ENCODE data around the gene RTBDN.

DNA sequence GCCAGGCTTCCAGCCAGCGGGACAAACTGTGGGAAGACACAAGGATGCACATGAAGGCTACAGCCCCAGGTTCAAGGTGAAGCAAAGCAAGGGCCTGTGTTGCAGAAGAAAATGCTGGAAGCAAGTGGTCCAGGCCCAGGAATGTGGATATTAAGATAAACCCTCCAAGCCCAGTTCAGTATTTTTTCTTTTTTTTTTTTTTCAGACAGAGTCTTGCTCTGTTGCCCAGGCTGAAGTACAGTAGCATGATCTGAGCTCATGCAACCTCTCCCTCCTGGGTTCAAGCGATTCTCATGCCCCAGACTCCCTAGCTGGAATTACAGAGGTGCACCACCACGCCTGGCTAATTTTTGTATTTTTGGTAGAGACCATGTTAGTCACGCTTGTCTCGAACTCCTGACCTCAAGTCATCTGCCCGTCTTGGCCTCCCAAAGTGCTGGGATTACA lies 37.2 kb downstream of the RTBDN start:
- TF ChIP-seq, protein P1, sequence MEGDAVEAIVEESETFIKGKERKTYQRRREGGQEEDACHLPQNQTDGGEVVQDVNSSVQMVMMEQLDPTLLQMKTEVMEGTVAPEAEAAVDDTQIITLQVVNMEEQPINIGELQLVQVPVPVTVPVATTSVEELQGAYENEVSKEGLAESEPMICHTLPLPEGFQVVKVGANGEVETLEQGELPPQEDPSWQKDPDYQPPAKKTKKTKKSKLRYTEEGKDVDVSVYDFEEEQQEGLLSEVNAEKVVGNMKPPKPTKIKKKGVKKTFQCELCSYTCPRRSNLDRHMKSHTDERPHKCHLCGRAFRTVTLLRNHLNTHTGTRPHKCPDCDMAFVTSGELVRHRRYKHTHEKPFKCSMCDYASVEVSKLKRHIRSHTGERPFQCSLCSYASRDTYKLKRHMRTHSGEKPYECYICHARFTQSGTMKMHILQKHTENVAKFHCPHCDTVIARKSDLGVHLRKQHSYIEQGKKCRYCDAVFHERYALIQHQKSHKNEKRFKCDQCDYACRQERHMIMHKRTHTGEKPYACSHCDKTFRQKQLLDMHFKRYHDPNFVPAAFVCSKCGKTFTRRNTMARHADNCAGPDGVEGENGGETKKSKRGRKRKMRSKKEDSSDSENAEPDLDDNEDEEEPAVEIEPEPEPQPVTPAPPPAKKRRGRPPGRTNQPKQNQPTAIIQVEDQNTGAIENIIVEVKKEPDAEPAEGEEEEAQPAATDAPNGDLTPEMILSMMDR (conservative IDR thresholded peaks at IDR 0.05; ENCODE audit: low read depth in 2 of 2): no peak
- TF ChIP-seq EZH2phosphoT487 (IDR thresholded peaks at IDR 0.05; ENCODE audit: unreplicated experiment) (no peak), STAT1 (IDR thresholded peaks at IDR 0.05; ENCODE audit: unreplicated experiment) (no peak), POLR2AphosphoS5 (IDR thresholded peaks at IDR 0.05; ENCODE audit: low read depth) (no peak), EZH2 (IDR thresholded peaks at IDR 0.05; ENCODE audit: low read depth, unreplicated experiment) (no peak), CREB1 (CRISPR knock-in tag; IDR thresholded peaks at IDR 0.05; ENCODE audit: low read depth) (no peak), JUNB (IDR thresholded peaks at IDR 0.05; ENCODE audit: unreplicated experiment) (no peak), ZNF114 (CRISPR knock-in tag; IDR thresholded peaks at IDR 0.05) (no peak), NANOG (IDR thresholded peaks at IDR 0.05; ENCODE audit: borderline replicate concordance) (no peak), ZNF331 (CRISPR knock-in tag; IDR thresholded peaks at IDR 0.05; ENCODE audit: low read depth) (no peak)
- TF ChIP-seq, protein P2, sequence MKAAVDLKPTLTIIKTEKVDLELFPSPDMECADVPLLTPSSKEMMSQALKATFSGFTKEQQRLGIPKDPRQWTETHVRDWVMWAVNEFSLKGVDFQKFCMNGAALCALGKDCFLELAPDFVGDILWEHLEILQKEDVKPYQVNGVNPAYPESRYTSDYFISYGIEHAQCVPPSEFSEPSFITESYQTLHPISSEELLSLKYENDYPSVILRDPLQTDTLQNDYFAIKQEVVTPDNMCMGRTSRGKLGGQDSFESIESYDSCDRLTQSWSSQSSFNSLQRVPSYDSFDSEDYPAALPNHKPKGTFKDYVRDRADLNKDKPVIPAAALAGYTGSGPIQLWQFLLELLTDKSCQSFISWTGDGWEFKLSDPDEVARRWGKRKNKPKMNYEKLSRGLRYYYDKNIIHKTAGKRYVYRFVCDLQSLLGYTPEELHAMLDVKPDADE (IDR thresholded peaks at IDR 0.05): no peak
- TF ChIP-seq, protein P3, sequence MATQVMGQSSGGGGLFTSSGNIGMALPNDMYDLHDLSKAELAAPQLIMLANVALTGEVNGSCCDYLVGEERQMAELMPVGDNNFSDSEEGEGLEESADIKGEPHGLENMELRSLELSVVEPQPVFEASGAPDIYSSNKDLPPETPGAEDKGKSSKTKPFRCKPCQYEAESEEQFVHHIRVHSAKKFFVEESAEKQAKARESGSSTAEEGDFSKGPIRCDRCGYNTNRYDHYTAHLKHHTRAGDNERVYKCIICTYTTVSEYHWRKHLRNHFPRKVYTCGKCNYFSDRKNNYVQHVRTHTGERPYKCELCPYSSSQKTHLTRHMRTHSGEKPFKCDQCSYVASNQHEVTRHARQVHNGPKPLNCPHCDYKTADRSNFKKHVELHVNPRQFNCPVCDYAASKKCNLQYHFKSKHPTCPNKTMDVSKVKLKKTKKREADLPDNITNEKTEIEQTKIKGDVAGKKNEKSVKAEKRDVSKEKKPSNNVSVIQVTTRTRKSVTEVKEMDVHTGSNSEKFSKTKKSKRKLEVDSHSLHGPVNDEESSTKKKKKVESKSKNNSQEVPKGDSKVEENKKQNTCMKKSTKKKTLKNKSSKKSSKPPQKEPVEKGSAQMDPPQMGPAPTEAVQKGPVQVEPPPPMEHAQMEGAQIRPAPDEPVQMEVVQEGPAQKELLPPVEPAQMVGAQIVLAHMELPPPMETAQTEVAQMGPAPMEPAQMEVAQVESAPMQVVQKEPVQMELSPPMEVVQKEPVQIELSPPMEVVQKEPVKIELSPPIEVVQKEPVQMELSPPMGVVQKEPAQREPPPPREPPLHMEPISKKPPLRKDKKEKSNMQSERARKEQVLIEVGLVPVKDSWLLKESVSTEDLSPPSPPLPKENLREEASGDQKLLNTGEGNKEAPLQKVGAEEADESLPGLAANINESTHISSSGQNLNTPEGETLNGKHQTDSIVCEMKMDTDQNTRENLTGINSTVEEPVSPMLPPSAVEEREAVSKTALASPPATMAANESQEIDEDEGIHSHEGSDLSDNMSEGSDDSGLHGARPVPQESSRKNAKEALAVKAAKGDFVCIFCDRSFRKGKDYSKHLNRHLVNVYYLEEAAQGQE (IDR thresholded peaks at IDR 0.05; ENCODE audit: unreplicated experiment): no peak
- TF ChIP-seq, protein P4, sequence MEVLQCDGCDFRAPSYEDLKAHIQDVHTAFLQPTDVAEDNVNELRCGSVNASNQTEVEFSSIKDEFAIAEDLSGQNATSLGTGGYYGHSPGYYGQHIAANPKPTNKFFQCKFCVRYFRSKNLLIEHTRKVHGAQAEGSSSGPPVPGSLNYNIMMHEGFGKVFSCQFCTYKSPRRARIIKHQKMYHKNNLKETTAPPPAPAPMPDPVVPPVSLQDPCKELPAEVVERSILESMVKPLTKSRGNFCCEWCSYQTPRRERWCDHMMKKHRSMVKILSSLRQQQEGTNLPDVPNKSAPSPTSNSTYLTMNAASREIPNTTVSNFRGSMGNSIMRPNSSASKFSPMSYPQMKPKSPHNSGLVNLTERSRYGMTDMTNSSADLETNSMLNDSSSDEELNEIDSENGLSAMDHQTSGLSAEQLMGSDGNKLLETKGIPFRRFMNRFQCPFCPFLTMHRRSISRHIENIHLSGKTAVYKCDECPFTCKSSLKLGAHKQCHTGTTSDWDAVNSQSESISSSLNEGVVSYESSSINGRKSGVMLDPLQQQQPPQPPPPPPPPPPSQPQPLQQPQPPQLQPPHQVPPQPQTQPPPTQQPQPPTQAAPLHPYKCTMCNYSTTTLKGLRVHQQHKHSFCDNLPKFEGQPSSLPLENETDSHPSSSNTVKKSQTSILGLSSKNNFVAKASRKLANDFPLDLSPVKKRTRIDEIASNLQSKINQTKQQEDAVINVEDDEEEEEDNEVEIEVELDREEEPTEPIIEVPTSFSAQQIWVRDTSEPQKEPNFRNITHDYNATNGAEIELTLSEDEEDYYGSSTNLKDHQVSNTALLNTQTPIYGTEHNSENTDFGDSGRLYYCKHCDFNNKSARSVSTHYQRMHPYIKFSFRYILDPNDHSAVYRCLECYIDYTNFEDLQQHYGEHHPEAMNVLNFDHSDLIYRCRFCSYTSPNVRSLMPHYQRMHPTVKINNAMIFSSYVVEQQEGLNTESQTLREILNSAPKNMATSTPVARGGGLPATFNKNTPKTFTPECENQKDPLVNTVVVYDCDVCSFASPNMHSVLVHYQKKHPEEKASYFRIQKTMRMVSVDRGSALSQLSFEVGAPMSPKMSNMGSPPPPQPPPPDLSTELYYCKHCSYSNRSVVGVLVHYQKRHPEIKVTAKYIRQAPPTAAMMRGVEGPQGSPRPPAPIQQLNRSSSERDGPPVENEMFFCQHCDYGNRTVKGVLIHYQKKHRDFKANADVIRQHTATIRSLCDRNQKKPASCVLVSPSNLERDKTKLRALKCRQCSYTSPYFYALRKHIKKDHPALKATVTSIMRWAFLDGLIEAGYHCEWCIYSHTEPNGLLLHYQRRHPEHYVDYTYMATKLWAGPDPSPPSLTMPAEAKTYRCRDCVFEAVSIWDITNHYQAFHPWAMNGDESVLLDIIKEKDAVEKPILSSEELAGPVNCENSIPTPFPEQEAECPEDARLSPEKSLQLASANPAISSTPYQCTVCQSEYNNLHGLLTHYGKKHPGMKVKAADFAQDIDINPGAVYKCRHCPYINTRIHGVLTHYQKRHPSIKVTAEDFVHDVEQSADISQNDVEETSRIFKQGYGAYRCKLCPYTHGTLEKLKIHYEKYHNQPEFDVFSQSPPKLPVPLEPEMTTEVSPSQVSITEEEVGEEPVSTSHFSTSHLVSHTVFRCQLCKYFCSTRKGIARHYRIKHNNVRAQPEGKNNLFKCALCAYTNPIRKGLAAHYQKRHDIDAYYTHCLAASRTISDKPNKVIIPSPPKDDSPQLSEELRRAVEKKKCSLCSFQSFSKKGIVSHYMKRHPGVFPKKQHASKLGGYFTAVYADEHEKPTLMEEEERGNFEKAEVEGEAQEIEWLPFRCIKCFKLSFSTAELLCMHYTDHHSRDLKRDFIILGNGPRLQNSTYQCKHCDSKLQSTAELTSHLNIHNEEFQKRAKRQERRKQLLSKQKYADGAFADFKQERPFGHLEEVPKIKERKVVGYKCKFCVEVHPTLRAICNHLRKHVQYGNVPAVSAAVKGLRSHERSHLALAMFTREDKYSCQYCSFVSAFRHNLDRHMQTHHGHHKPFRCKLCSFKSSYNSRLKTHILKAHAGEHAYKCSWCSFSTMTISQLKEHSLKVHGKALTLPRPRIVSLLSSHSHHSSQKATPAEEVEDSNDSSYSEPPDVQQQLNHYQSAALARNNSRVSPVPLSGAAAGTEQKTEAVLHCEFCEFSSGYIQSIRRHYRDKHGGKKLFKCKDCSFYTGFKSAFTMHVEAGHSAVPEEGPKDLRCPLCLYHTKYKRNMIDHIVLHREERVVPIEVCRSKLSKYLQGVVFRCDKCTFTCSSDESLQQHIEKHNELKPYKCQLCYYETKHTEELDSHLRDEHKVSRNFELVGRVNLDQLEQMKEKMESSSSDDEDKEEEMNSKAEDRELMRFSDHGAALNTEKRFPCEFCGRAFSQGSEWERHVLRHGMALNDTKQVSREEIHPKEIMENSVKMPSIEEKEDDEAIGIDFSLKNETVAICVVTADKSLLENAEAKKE (CRISPR knock-in tag; IDR thresholded peaks at IDR 0.05): no peak

Data from GM23338 (cell line).